ENCODE results near the gene BTBD16.

- TF ChIP-seq CTCF (conservative IDR thresholded peaks at IDR 0.05; ENCODE audit: low read depth, low read length) (no peak), RFX5 (IDR thresholded peaks at IDR 0.05; ENCODE audit: low read depth, low read length) (no peak), POLR2A (IDR thresholded peaks at IDR 0.05; ENCODE audit: low read depth, low read length) (no peak), CHD1 (IDR thresholded peaks at IDR 0.05; ENCODE audit: low read depth, low read length) (no peak), NFE2L2 (IDR thresholded peaks at IDR 0.05; ENCODE audit: low read depth, low read length) (no peak), RCOR1 (IDR thresholded peaks at IDR 0.05; ENCODE audit: insufficient replicate concordance, low read length) (no peak), FOS (IDR thresholded peaks at IDR 0.05; ENCODE audit: low read depth, low read length) (no peak), MAFK (IDR thresholded peaks at IDR 0.05; ENCODE audit: low read depth, low read length) (no peak), RAD21 (IDR thresholded peaks at IDR 0.05; ENCODE audit: low read length) (no peak), USF2 (IDR thresholded peaks at IDR 0.05; ENCODE audit: low read depth, low read length) (no peak)
Observed at GRCh38 chr10:122224159-122224558, 46.9 kb upstream of the BTBD16 start.

Data from IMR-90 (cell line).